Measurements from ENCODE around the gene ERF.

DNA sequence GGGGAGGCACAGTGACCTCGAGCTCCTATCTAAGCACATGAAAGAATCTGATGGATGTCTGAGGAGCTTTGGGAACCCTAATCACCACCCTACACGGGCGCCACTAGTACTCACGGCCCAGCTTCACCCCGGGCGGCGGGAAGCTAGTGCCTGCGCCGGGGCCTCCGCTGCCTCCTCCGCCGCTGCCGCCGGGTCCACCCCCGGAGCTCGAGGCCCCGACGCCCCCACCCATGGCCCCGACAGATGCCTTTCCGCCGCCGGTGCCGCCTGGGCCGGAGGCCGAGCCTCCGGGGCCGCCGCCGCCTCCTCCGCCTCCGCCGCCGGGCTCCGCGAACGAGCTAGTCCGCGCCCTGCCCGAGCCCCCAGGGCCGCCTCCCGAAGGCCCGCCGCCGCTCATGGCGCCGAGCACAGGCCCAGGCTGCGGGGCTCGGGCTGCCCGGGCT, 12.8 kb downstream of the ERF start:
- TF ChIP-seq, protein P1, sequence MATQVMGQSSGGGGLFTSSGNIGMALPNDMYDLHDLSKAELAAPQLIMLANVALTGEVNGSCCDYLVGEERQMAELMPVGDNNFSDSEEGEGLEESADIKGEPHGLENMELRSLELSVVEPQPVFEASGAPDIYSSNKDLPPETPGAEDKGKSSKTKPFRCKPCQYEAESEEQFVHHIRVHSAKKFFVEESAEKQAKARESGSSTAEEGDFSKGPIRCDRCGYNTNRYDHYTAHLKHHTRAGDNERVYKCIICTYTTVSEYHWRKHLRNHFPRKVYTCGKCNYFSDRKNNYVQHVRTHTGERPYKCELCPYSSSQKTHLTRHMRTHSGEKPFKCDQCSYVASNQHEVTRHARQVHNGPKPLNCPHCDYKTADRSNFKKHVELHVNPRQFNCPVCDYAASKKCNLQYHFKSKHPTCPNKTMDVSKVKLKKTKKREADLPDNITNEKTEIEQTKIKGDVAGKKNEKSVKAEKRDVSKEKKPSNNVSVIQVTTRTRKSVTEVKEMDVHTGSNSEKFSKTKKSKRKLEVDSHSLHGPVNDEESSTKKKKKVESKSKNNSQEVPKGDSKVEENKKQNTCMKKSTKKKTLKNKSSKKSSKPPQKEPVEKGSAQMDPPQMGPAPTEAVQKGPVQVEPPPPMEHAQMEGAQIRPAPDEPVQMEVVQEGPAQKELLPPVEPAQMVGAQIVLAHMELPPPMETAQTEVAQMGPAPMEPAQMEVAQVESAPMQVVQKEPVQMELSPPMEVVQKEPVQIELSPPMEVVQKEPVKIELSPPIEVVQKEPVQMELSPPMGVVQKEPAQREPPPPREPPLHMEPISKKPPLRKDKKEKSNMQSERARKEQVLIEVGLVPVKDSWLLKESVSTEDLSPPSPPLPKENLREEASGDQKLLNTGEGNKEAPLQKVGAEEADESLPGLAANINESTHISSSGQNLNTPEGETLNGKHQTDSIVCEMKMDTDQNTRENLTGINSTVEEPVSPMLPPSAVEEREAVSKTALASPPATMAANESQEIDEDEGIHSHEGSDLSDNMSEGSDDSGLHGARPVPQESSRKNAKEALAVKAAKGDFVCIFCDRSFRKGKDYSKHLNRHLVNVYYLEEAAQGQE (IDR thresholded peaks at IDR 0.05; ENCODE audit: low read depth) = no peak
- TF ChIP-seq, protein P2, sequence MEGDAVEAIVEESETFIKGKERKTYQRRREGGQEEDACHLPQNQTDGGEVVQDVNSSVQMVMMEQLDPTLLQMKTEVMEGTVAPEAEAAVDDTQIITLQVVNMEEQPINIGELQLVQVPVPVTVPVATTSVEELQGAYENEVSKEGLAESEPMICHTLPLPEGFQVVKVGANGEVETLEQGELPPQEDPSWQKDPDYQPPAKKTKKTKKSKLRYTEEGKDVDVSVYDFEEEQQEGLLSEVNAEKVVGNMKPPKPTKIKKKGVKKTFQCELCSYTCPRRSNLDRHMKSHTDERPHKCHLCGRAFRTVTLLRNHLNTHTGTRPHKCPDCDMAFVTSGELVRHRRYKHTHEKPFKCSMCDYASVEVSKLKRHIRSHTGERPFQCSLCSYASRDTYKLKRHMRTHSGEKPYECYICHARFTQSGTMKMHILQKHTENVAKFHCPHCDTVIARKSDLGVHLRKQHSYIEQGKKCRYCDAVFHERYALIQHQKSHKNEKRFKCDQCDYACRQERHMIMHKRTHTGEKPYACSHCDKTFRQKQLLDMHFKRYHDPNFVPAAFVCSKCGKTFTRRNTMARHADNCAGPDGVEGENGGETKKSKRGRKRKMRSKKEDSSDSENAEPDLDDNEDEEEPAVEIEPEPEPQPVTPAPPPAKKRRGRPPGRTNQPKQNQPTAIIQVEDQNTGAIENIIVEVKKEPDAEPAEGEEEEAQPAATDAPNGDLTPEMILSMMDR (IDR thresholded peaks at IDR 0.05 in 2 of 3, conservative IDR thresholded peaks at IDR 0.05 in 1 of 3; ENCODE audit: borderline replicate concordance in 1 of 3, insufficient read depth in 1 of 3, low read depth in 2 of 3, low read length in 2 of 3) = no peak
- TF ChIP-seq, protein P3, sequence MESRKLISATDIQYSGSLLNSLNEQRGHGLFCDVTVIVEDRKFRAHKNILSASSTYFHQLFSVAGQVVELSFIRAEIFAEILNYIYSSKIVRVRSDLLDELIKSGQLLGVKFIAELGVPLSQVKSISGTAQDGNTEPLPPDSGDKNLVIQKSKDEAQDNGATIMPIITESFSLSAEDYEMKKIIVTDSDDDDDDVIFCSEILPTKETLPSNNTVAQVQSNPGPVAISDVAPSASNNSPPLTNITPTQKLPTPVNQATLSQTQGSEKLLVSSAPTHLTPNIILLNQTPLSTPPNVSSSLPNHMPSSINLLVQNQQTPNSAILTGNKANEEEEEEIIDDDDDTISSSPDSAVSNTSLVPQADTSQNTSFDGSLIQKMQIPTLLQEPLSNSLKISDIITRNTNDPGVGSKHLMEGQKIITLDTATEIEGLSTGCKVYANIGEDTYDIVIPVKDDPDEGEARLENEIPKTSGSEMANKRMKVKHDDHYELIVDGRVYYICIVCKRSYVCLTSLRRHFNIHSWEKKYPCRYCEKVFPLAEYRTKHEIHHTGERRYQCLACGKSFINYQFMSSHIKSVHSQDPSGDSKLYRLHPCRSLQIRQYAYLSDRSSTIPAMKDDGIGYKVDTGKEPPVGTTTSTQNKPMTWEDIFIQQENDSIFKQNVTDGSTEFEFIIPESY (IDR thresholded peaks at IDR 0.05; ENCODE audit: extremely low read depth, insufficient replicate concordance, low read length) = no peak
- TF ChIP-seq, protein P4, sequence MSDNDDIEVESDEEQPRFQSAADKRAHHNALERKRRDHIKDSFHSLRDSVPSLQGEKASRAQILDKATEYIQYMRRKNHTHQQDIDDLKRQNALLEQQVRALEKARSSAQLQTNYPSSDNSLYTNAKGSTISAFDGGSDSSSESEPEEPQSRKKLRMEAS (IDR thresholded peaks at IDR 0.05) = no peak
- TF ChIP-seq SP1 (IDR thresholded peaks at IDR 0.05; ENCODE audit: low read depth) (no peak), EZH2phosphoT487 (IDR thresholded peaks at IDR 0.05; ENCODE audit: borderline replicate concordance) (no peak), SRF (IDR thresholded peaks at IDR 0.05; ENCODE audit: low read depth) (no peak), JUND (IDR thresholded peaks at IDR 0.05) (no peak), EGR1 (IDR thresholded peaks at IDR 0.05; ENCODE audit: low read depth) (no peak), YY1 (IDR thresholded peaks at IDR 0.05; ENCODE audit: extremely low read depth, insufficient replicate concordance, low read depth, low read length) (no peak), POLR2AphosphoS5 (IDR thresholded peaks at IDR 0.05; ENCODE audit: low read depth, low read length) (no peak)
